ENCODE results near the gene CCDC51. TPM values are rescaled to one million over a fixed set of nuclear protein-coding genes. Genes with fewer than 3 reads are reported as not detected.

The CCDC51 gene
- 20.4 and 28.6 TPM in 2 replicates for total RNA-seq

GRCh38 chr3:48439820-48440589, at the start of gene CCDC51, which contains the start of gene TMA7:
Gene CCDC51, minus strand, starts transcription at chr3:48440119. Its CDS starts 4,991 bp downstream, at chr3:48435128.
Gene TMA7, plus strand, starts transcription at chr3:48440257. Its CDS starts 40 bp downstream, at chr3:48440297.

GRCh38 chr3:48446425-48447193, 6.7 kb upstream of the CCDC51 start, which contains the start of gene ATRIP:
Gene ATRIP, plus strand, starts transcription at chr3:48446737. Its CDS starts 109 bp downstream, at chr3:48446846.

GRCh38 chr3:48429960-48430707, 9.8 kb downstream of the CCDC51 start, which contains the start of gene PLXNB1:
Gene PLXNB1, minus strand, starts transcription at chr3:48430086. Its CDS starts 5,475 bp downstream, at chr3:48424611.

Other genes with a start within 250 kb of the CCDC51 start
- gene CAMP, start 216.6 kb downstream of the CCDC51 start, total RNA-seq, result not detected in 2 replicates
- 1.5 and 3.9 TPM in 2 replicates for gene ZNF589, start 199.0 kb downstream of the CCDC51 start, total RNA-seq
- 48.5 and 49.5 TPM in 2 replicates for gene NME6, start 138.8 kb downstream of the CCDC51 start, total RNA-seq
- not detected in 2 replicates for gene SPINK8, start 106.5 kb downstream of the CCDC51 start, total RNA-seq
- under 0.01 TPM in 1 of 2 replicates, not detected in the other for gene FBXW12, start 67.9 kb downstream of the CCDC51 start, total RNA-seq
- gene PLXNB1, start 10.0 kb downstream of the CCDC51 start, total RNA-seq, result 52.4 and 100 TPM in 2 replicates
- gene TMA7, start 138 bp upstream of the CCDC51 start, total RNA-seq, result 123 and 182 TPM in 2 replicates
- gene ATRIP, start 6.6 kb upstream of the CCDC51 start, total RNA-seq, result 5.7 and 7.1 TPM in 2 replicates
- 93.0 and 94.6 TPM in 2 replicates for gene SHISA5, start 64.1 kb upstream of the CCDC51 start, total RNA-seq
- gene PFKFB4, start 116.7 kb upstream of the CCDC51 start, total RNA-seq, result 87.2 and 116 TPM in 2 replicates
- gene UCN2, start 123.7 kb upstream of the CCDC51 start, total RNA-seq, result 61.6 and 106 TPM in 2 replicates
- gene COL7A1, start 155.2 kb upstream of the CCDC51 start, total RNA-seq, result 678 and 886 TPM in 2 replicates
- gene UQCRC1, start 169.5 kb upstream of the CCDC51 start, total RNA-seq, result 380 and 765 TPM in 2 replicates
- 0.39 TPM in 1 of 2 replicates, not detected in the other for gene TMEM89, start 181.7 kb upstream of the CCDC51 start, total RNA-seq
- 44.0 and 52.7 TPM in 2 replicates for gene SLC26A6, start 195.3 kb upstream of the CCDC51 start, total RNA-seq
- gene CELSR3, start 222.8 kb upstream of the CCDC51 start, total RNA-seq, result 1.6 and 2.4 TPM in 2 replicates
- 11.4 and 15.3 TPM in 2 replicates for gene NCKIPSD, start 245.8 kb upstream of the CCDC51 start, total RNA-seq

All from placental epithelial cell (primary cell).